ENCODE measurements around the gene ZIC5. TPM values are rescaled to one million over a fixed set of nuclear protein-coding genes. Genes with fewer than 3 reads are reported as not detected.
"Not testable (repeated sequence)": the region's sequence is repeated elsewhere in the genome, so short reads cannot be mapped to it uniquely, and the experiment has no call there.

Gene ZIC5
- total RNA-seq, 1 donor from 2014 or later: 1.6 TPM

DNA sequence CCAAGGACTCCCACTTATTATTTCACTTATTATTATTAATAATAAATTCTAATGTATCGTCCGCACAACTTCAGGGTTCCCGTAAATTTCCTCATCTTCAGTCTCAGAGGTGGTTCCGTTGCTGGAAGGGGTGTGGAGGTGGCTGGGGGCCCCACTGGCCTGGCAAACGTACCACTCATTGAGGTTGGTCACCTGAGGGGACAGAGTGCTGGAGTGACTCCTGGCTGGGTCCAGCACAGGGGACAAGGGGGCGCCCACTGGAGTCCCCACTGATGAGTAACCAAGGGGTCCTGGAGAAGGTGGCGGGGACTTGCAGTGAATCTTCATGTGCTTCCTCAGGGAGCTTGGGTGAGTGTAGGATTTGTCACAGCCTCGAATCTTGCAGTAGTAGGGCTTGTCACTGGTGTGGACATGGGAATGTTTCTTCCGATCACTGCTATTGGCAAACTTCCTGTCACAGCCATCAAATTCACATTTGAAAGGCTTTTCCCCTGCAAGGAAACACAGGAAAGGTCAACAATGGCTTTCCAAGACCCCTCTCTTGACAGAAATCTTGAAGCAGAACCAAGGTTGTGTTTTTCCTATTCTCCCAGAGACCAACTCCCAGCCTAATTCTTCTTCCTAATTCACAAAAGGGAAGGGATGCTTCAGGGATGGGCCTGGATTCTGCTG lies 6.1 kb downstream of the ZIC5 start:
- DNase-seq (ENCODE audit: low spot score in 2 of 2) (no peak), FAIRE-seq (no peak)

DNA sequence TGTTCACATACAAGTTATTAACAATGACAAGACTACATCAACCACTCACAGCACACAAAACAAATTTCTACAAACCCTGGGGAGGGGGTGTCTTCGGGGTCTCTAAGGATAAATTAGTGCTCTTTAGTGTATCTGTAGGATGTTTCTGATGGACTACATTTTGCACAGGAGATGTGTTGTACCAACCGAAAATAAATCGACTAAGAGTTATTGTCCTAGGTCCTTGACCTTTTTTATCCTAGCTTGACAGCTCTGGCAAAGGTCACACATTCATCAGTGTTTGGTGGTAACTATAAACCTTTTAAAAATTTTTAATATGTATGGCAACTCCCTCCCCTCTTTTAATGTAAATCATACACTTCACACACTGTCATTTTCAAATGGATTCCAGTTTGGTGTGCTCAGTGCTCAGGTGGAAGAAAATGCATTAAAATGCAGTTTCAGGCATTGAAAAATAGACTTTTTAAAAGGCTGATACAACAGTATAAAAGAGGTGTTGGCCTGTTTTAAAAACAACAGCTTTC lies 7.7 kb downstream of the ZIC5 start:
- no peak for FAIRE-seq
- DNase-seq (ENCODE audit: low spot score in 2 of 2): no peak

DNA sequence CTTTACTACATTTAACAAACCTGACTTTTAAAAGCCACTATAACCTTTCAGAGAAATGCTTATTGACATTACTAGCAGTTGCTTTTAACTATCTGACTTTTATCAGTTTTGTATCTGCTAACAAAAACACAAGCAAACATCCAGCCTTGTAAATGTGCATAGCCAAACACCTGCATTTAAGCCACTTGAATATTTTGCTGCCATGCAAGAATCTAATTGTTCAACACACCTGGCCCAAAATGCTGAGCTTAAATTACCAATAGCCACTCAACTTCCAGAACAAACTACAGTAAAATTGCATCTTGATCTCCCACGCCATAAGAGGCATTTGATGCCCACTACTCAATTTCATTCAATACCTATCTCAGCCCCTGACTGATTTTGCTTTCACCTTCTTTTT lies 9.3 kb downstream of the ZIC5 start:
- no peak for DNase-seq (ENCODE audit: low spot score in 2 of 2)
- FAIRE-seq: no peak

DNA sequence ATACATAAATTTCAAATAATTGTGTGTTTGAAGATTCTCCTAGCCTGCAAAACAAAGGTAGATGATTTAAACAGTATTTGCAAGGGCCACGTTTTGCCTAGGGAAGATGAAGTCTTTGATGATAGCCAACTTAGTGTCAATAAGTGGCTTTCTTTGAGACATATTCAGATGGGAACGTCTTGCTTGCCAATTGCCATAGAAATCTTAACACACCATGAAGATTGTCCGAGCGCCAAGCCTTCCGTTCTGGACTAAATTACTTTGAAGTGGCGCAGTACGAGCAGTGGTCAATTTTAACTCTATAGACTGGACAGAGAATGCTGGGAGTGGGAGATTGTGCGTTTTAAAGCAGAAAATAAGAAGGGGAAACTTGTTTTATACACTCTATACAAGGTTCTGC lies 9.9 kb downstream of the ZIC5 start:
- DNase-seq (ENCODE audit: low spot score in 2 of 2): no peak
- FAIRE-seq: no peak

DNA sequence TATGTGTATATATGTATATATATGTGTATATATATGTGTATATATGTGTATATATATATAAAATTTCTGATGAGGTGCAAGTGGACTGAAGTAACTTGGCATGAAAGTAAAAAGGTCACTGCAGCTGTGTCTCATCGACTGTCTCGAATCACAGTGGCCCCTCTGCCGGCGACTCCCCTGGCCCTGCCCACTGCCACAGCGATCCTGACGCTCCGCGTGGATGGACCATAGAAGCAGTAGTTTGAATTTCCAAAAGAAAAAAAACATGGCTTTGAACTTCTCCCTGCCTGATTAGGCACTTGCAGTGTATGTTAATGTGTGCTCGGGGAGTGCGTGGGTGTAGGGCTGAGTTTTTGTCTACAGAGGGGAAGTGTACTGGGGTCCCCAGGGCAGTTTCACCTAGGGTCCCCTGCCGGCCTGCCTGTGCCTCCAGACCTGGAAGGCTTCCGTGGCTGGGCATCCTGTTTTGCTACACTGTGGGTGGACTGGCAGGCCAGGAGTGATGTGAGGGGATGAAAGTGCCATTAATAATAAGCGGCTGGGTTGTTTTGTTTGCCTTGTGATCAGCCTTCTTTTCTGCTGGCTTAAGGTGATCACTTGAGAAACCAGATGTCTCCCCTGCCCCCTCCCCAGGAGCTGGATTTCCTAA lies 10.8 kb downstream of the ZIC5 start:
- FAIRE-seq: no peak
- no peak for DNase-seq (ENCODE audit: low spot score in 2 of 2)

DNA sequence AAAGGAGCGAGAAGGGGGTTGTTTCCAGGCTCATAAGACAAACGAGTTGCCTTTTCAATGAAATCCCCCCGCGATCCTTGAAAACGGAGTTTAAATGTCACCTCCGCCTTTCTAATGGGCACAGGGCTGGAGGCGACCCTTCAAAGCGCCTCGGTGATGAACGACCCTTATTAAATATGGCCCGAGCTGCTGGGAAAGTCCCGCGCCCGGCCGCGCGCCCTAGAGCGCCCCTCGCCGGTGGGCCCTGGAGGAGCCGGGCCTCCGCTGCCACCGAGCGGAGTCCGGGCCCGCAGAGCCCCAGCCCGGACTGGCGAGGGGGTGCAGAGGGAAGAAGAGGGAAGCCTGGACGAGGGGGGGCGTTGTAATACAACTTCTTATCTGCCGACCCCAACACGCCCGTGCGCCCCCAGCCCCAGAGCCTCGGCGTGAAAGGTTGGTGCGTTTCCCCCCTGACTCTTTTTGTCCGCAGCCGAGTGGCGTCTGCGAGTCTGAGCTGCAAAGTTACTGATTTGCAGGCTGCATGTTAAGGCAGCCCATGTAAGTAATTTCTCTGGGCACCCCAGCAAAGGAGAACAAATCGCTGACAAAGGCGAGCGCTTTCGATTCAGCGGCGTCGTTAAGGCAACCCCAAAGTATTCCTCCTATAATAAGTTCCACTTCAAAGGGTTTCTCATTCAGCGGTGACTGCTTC lies 11.9 kb downstream of the ZIC5 start:
- DNase-seq (ENCODE audit: low spot score in 2 of 2): peak in 1 of 2 donors; percentile 56
- no peak for FAIRE-seq

DNA sequence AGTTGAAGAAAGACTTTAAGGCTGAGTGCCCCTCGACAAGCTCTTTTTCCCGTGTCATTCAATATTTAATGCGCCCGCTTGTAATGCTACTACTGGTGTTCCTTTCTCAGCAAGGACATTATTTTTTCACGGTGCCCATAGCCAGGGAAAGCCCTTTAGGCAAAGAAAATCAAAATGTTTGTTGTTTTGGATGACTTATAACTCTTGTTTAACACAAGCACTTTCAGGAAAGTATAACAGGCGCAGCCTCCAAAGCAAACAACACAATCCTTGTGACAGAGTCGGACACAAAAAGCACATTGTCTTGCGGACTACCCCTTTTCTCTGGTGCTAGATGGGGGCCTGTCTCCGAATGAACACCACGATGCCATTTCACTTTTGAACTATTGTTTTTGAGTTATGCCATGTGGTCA lies 12.4 kb downstream of the ZIC5 start:
- FAIRE-seq: no peak

DNA sequence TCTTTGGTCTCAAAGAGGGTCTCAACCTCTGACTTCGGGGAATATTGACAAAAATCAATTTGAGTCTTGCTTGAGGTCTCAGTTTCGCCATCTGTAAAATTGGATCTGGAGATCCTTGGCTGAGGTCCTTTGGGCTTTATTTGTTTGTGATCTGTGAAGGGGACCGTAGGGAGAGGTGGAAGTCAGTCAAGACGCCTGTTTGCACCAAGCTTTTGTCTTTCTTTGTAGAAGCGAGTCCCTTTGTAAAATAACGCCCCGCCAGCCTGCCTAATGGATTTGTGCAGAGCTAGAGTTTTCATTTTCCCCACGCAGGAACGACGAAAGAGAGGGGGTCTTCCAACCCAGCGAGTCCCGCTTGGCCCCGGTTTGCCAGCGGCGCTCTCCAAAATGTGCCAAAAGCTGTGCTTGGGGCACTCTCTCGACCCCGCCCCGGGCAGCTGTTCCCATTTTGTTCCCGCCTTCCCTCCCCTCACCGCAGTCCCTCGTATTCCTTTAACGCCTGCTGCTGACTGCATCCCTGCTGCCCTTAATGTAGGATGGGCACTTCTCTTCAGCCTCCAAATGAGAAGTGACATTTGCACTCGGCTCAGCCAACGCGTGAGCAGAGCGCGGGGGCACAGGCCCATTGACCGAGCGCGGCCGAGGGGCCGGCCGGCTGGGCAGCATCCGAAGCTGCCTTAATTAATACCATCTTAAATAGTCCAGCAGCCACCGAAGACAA lies 13.0 kb downstream of the ZIC5 start:
- FAIRE-seq (no peak), DNase-seq (ENCODE audit: low spot score in 2 of 2) (no peak)

More for the DNA sequence above, 12.4 kb downstream of the ZIC5 start:
- peak in 1 of 2 donors; percentile 70 for DNase-seq (ENCODE audit: low spot score in 2 of 2)

DNA sequence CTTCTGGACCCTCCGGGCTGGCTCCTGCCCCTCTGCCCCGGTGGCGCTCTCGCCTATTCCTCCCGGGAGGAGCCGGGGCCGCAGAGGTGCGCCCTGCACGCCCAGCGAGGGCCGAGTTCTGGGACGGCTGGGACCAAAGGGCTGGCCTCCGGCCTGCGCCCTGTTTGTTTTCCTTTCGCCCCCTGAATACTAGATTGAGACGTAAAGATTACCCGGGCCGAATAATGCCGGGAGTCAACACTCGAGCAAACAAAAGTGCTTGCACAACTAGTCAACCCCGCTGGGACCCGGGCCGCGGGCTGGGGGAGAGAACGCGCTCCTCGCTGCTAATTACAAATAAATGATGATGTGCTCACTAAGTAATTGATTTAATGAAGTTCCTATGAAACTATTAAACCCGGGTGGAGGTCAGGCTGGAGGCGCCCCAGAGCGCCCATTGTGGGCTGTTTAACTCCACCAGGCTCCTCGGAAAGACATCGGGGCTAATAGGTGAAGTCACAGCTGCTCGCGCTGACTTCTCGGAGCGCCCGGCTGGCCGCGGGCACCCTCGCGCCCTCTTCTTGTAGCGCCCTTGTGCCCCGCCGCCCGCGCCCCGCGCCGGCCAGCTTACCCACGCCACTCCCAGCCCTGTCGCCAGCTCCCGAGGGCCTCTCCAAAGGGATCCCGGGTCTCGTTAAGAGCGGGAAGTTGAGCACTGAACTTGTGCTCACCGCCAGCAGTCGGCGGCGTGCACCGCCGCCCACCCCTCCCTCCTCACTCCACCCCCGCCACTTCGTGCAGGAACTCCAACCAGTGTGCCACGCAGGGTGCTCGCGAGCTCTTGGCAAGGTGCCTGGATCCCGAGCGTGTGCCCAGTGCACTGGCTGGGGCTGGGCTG lies 14.9 kb downstream of the ZIC5 start:
- FAIRE-seq: no peak
- peak in 1 of 2 donors; percentile 28 for DNase-seq (ENCODE audit: low spot score in 2 of 2)

DNA sequence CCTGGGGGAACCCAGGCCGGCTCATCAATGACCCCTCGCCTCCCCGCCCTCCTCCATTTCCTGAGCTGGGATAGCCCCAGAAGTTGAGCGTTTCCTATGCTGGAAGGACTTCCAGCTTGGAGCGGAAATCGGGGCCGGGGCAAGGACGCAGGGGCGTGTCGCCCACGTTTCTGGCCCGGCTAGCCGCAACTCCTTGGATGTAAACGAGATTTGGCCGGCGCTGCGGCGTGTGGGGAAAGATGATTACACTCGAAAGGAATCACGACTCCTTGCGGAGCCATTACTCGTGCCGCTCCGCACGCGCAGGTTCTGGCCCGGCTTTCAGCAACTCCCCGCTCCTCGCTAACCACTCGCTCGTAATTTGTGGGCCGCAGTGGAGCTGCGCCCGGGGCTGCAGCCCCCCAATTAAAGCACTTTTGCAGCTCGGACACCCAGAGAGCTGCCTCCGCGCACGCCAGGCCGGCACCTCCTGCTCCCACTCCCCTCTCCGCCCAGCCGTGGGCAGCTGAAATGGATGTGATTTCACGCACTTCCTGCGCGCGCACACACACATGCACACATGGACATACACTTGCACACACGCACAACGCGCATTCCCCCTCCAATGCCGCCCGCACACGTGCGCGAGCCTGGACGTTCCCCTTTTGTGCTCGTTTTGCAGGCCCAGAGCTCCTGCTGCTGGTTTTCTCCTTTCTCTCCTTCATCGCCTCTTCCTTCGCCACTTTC lies 15.7 kb downstream of the ZIC5 start:
- FAIRE-seq (no peak), DNase-seq (ENCODE audit: low spot score in 2 of 2) (no peak)

DNA sequence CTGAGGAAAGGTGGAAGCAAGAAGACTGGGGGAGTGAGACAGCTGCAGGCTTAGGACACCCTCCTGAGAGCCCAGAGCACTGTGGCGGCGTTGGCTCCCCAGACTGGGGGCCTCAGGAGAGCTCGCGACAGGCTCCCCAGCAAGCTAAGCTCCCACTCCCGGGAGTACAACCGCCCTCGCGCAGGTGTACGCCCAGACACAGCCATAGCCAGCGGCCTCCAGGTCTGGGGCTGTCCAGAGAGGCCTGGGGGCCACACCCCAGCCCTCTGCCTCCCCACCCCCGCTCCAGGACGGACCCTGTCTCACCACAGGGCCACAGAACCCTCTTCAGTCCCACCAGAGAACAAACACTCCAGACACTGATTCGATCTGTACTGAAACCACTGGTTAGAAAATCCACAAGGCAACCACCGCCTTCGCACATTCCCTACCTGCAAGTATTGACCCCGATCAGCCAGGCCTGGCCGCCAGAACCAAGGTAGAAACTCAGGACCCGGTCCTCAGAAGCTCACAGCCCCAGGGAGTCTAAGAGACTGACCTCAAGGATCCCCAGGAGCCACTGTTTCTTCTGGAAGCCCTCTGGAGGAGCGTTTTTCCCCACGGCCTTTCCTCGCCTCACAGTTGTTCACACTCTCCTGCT lies 16.3 kb downstream of the ZIC5 start:
- DNase-seq (ENCODE audit: low spot score in 2 of 2) (no peak), FAIRE-seq (no peak)

DNA sequence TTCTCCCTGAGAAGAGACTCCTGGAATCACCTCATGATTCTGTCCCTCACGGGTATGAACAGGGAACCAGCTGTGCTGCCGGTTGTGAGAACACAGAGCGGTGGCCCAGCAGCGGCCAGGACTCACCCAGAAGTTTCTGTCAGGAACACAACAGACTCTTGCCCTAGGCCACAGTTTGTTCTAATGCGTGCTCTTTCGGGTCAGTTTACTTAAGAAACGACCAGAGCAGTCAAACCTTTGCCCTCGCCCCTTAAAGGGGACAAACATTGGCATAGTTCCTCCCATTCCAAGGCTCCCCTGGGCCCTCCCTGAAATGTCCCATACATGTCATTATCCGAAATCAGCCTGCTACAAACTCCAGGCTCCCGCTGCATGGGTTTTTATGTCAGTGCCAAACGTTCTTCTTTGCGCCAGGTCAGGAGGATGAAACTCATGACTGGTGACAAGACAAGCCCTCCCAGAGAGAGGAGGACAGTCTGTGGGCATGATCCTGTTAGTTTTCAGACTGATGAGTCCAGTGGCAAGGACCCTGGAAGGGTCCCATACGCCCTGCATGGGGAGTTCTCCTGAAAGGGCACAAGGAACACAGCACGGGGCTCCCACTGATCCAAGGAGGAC lies 18.3 kb downstream of the ZIC5 start:
- no peak for FAIRE-seq

DNA sequence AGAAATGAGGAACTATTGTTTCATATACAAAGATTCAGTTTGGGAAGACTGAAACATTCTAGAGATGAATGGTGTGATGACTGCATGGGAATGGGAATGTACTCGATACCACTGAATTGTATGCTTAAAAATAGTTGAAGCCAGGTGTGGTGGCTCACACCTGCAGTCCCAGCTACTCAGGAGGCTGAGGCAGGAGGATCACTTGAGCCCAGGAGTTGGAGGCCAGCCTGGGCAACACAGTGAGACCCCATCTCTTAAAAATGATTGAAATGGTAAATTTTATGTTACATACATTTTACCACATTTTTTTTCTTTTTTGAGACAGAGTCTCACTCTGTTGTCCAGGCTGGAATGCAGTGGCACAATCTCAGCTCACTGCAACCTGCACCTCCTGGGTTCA lies 19.9 kb downstream of the ZIC5 start:
- not testable (repeated sequence) for DNase-seq (ENCODE audit: low spot score in 2 of 2); FAIRE-seq

More for the DNA sequence above, 18.3 kb downstream of the ZIC5 start:
- DNase-seq (ENCODE audit: low spot score in 2 of 2): no peak

DNA sequence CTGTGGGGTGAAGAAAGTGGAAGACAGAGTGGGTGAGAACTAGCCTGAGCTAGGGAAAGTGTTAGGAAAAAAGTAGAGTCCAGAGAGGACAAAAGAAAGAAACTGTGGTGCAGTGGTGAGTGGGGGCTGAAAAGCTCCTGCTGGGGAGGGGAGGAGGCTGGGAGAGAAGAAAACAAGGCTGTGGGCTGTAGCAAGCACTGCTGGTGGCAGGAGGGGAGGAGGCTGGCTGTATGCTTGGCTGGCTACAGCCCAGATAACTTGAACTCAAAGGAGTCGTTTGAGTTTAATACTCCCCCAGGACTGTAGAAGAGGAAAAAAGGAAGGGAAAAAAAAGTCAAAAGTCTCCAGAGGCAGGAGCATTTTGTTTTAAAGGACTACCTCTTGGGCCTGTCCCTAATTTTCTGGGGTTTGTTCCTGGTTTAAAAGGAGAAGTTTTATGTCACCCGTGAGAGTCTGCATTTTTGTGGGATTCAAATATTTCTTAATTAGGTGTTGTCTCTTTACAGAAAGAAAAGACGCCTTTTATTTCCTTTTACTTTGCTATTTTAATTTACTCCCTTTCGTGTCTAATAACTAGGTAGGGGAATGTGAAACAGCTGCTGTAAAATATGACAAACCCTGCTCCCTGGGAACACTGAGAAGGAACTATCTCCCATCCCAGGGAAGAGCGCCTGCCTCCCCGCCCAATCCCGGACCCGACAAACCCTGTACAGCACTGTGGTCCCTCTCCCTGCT lies 21.7 kb downstream of the ZIC5 start:
- DNase-seq (ENCODE audit: low spot score in 2 of 2): no peak
- FAIRE-seq: no peak

DNA sequence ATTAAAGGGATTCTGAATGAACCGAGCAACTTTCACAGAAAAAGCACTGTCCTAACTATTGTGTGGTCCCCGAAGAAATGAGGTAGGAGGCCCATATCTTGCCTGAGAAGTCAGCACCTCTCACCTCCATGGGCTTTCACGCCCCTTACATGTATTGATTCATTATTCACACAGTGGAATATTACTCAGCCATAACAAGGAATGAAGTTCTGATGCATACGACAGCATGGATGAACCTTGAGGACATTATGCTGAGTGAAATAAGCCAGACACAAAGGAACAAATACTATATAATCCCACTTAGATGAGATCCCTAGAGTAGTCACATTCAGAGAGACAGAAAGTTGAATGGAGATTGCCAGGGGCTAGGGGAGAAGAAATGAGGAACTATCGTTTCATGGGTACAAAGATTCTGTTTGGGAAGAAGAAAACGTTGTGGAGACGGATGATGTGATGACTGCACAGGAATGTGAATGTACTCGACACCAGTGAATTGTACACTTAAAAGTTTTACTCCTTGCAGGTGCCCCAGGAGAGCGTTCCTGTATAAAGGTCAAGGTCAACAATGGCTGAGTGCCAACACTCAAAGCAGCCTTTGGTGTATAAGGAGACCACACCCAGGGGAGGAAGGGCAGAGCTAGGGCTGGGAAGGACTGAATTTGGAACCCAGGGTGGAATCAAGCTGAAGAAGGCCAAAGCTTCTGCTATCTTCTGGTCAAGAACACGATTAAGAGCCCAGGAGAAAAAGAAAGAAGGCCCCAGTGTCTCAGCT lies 22.5 kb downstream of the ZIC5 start:
- no peak for DNase-seq (ENCODE audit: low spot score in 2 of 2)
- FAIRE-seq: no peak

DNA sequence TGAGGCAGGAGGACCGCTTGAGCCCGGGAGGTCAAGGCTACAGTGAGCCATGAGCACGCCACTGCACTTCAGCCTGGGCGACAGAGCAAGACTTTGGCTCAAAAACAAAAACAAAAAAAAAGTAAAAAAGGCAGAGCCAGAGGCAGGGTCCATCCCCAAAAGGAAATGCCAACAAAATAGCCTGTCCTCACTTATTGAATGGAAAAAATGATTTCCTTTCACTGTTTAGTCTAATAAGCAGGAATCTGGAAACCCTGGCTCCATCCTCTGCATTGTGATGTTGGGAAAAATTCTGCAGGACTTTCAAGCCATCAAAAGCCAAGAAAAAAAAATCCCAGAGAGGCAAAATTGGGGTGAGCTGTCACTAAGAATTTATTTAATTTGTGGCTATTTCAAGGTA lies 23.2 kb downstream of the ZIC5 start:
- FAIRE-seq: no peak
- DNase-seq (ENCODE audit: low spot score in 2 of 2): no peak

DNA sequence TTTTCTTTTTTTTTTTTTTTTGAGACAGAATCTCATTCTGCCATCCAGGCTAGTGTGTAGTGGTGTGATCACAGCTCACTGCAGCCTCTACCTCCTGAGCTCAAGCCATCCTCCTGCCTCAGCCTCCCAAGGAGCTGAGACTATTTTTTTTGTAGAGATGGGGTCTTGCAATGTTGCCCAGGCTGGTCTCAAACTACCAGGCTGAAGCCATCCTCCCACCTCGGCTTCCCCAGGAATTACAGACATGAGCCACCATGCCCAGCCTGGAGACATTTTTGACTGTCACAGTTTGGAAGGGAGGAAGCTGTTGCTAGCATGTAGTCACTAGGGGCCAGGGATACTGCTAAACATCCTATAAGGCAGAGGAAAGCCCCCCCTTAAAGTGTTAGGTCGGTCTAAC lies 23.9 kb downstream of the ZIC5 start:
- DNase-seq (ENCODE audit: low spot score in 2 of 2) (no peak), FAIRE-seq (no peak)
